A673 (cell line): Measurements from ENCODE around the gene CSGALNACT2. TPM values are rescaled to one million over a fixed set of nuclear protein-coding genes. Genes with fewer than 3 reads are reported as not detected.
"Not testable (repeated sequence)": the region's sequence is repeated elsewhere in the genome, so short reads cannot be mapped to it uniquely, and the experiment has no call there.

Experiments
- BruUV-seq: library from RNA; stranded (reverse); fragments of 400-500 nt; replicated peaks from 2 replicates; lab custom pipeline; 2021; lab: Mats Ljungman, UMichigan
- CTCF ChIA-PET: fragments of 300-600 bp; sonication (Branson Sonifier 250); formaldehyde crosslinking; loops from one replicate; lab custom pipeline; 2022; ENCODE audit warnings: antibody characterized with exemption; lab: Charles Lee
- POLR2A ChIA-PET: fragments of 300-600 bp; sonication (Branson Sonifier 250); formaldehyde crosslinking; loops from one replicate; lab custom pipeline; 2022; ENCODE audit warnings: antibody characterized with exemption; ENCODE audit not compliant: low non-redundant PET; lab: Charles Lee
- DNase-seq: peaks from one replicate; pipeline ENCODE4 v3.0.0-alpha.2; 2015; ENCODE audit warnings: low spot score
- H3K27ac ChIP-seq: fragments of 200-600 bp; sonication (generic); 2 replicates; pipeline ENCODE4 v1.5.1; 2016; ENCODE audit warnings: mixed run types, low read depth, mild to moderate bottlenecking, mixed read lengths, antibody characterized with exemption, low read length; ENCODE audit not compliant: poor library complexity, severe bottlenecking
- H3K27me3 ChIP-seq: fragments of 200-600 bp; sonication (generic); replicated peaks from 2 replicates; pipeline ENCODE4 v1.6.1; 2017; ENCODE audit warnings: mixed run types, low read depth, mild to moderate bottlenecking, mixed read lengths, antibody characterized with exemption, low read length; ENCODE audit not compliant: insufficient read depth, poor library complexity
- H3K36me3 ChIP-seq: fragments of 200-600 bp; sonication (generic); 2 replicates; pipeline ENCODE4 v1.6.1; 2016; ENCODE audit warnings: mixed run types, mild to moderate bottlenecking, mixed read lengths, antibody characterized with exemption, low read length; ENCODE audit not compliant: insufficient read depth, poor library complexity, severe bottlenecking
- H3K4me1 ChIP-seq: fragments of 200-600 bp; sonication (generic); 2 replicates; pipeline ENCODE4 v1.6.1; 2017; ENCODE audit warnings: mixed run types, mild to moderate bottlenecking, mixed read lengths, antibody characterized with exemption, low read length; ENCODE audit not compliant: insufficient read depth, poor library complexity, severe bottlenecking
- H3K4me3 ChIP-seq: fragments of 200-600 bp; sonication (generic); 2 replicates; pipeline ENCODE4 v1.5.1; 2016; ENCODE audit warnings: low read depth, mixed run types, mild to moderate bottlenecking, mixed read lengths, low read length; ENCODE audit not compliant: poor library complexity, severe bottlenecking
- H3K9me3 ChIP-seq: fragments of 200-600 bp; sonication (generic); 2 replicates; pipeline ENCODE4 v1.6.1; 2016; ENCODE audit warnings: mixed run types, low read depth, mild to moderate bottlenecking, mixed read lengths, antibody characterized with exemption, low read length; ENCODE audit not compliant: poor library complexity, severe bottlenecking
- EZH2 ChIP-seq: fragments of 200-600 bp; sonication (generic); IDR thresholded peaks from 2 replicates; pipeline ENCODE4 v1.6.1; 2017; ENCODE audit warnings: borderline replicate concordance, low read depth, mild to moderate bottlenecking, mixed read lengths, antibody characterized with exemption, low read length; ENCODE audit not compliant: poor library complexity, severe bottlenecking
- intact Hi-C: fragments of 100-400 bp; cut with micrococcal nuclease; formaldehyde crosslinking; loops from one replicate; pipeline ENCODE4 v1.10.0; 2022; ENCODE audit not compliant: unreplicated experiment
- total RNA-seq: library from RNA; stranded (reverse); gene quantifications from 2 replicates; pipeline ENCODE4 v1.2.3, GENCODE V29; 2021
- TF ChIP-seq, protein P1 (sequence below): fragments of 300-800, 200-600 bp; sonication (generic); conservative IDR thresholded peaks from 2 replicates; pipeline ENCODE4 v1.5.1; 2017; ENCODE audit warnings: low read depth, mild to moderate bottlenecking, antibody characterized with exemption, low read length, moderate library complexity, mixed read lengths

CSGALNACT2 gene
- total RNA-seq, 1 experiment from 2014 or later: 18.6 TPM

DNA sequence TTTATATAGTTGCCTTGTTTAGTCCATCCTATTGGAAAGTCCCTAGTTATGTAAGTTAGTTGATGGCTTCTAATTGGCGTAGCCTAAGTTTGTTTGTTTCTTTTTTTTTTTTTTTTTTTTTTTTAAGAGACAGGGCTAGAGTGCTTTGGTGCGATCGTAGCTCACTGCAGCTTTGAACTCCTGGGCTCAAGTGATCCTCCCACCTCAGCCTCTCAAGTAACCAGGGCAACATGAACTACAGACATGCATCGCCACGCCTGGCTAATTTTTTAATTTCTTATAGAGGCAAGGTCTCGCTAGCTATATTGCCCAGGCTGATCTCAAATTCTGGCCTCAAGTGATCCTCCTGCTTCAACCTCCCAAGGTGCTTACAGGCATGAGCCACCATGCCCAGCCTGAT lies 7.1 kb downstream of the CSGALNACT2 start:
- peaks cover 3% of the 10 kb centered on the region for H3K9me3 ChIP-seq
- H3K4me3 ChIP-seq: no peak overlapping the region
- DNase-seq: no peak
- H3K36me3 ChIP-seq: no peaks in the 10 kb centered on the region
- POLR2A ChIA-PET: no interaction called here
- intact Hi-C loops: no loop called here
- BruUV-seq: no TSS peak
- no peaks in the 10 kb centered on the region for H3K27me3 ChIP-seq
- CTCF ChIA-PET: no interaction called here
- no peak overlapping the region for H3K27ac ChIP-seq
- no peak for TF ChIP-seq EZH2
- TF ChIP-seq, protein P1, sequence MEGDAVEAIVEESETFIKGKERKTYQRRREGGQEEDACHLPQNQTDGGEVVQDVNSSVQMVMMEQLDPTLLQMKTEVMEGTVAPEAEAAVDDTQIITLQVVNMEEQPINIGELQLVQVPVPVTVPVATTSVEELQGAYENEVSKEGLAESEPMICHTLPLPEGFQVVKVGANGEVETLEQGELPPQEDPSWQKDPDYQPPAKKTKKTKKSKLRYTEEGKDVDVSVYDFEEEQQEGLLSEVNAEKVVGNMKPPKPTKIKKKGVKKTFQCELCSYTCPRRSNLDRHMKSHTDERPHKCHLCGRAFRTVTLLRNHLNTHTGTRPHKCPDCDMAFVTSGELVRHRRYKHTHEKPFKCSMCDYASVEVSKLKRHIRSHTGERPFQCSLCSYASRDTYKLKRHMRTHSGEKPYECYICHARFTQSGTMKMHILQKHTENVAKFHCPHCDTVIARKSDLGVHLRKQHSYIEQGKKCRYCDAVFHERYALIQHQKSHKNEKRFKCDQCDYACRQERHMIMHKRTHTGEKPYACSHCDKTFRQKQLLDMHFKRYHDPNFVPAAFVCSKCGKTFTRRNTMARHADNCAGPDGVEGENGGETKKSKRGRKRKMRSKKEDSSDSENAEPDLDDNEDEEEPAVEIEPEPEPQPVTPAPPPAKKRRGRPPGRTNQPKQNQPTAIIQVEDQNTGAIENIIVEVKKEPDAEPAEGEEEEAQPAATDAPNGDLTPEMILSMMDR: no peak
- peaks cover 3% of the 10 kb centered on the region for H3K4me1 ChIP-seq

DNA sequence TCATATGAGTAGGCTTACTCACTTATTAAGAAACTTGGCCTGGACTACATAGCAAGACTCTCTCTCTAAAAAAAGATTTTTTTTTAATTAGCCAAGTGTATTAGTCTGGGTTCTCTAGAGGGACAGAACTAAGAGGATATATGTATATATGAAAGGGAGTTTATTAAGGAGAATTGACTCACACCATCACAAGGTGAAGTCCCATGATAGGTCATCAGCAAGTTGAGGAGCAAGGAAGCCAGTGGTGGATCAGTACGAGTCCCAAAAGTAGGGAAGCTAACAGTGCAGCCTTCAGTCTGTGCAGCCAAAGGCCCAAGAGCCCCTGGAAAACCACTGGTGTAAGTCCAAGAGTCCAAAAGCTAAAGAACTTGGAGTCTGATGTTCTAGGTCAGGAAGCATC lies 7.7 kb downstream of the CSGALNACT2 start:
- H3K4me1 ChIP-seq, H3K36me3 ChIP-seq, BruUV-seq, POLR2A ChIA-PET, DNase-seq, CTCF ChIA-PET, intact Hi-C loops, H3K27me3 ChIP-seq, H3K9me3 ChIP-seq, H3K4me3 ChIP-seq, H3K27ac ChIP-seq: not testable (repeated sequence)

DNA sequence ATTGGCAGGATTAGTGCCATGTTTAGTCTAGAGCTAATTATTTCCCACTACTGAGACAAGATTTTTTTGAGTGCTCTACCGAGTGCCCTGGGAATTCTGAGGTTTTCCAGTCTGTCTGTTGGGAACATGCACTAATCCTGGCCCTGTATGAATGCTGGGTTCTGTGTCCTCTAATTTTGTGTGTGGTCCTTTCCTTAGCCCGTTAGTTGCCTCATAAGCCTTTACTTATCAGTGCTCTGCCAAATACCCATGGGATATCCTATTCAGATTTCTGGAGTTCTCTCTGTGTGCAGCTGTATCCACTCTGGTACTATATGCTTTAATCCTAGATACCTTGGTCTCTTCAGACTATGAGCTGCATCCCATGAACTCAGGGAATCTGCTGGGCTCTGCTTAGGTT lies 13.1 kb downstream of the CSGALNACT2 start:
- ChIA-PET CTCF (no interaction called here), POLR2A (no interaction called here)
- no peaks in the 10 kb centered on the region for H3K36me3 ChIP-seq
- TF ChIP-seq, protein P1: no peak
- TF ChIP-seq EZH2: no peak
- H3K27ac ChIP-seq: no peak overlapping the region
- H3K9me3 ChIP-seq: peaks cover 3% of the 10 kb centered on the region
- H3K4me1 ChIP-seq: peaks cover 6% of the 10 kb centered on the region
- no peak overlapping the region for H3K4me3 ChIP-seq
- DNase-seq: no peak
- intact Hi-C loops: no loop called here
- no TSS peak for BruUV-seq
- no peaks in the 10 kb centered on the region for H3K27me3 ChIP-seq

DNA sequence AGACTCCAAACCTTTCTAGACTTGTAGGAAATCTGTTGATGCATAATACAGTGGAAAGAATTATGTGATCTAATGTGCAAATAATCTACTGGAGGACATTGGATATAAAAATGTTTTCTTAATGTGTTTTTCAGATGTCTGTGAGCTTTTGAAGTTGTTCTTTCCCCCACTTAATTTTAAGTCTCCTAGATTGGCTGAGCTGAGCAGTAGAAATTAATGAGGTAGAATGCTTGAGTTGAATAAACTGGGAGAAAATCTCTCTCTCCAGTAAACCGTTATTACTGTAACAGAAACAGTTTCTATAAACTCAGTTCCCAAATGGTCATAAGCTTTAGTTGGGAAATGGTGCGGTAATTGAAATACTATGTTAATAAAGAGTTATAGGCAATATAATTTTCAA lies 15.7 kb downstream of the CSGALNACT2 start:
- BruUV-seq: no TSS peak
- no peak overlapping the region for H3K27ac ChIP-seq
- ChIA-PET POLR2A (no interaction called here), CTCF (no interaction called here)
- no peak overlapping the region for H3K4me3 ChIP-seq
- TF ChIP-seq EZH2: no peak
- TF ChIP-seq, protein P1: no peak
- H3K36me3 ChIP-seq: no peaks in the 10 kb centered on the region
- intact Hi-C loops: no loop called here
- peaks cover 6% of the 10 kb centered on the region for H3K4me1 ChIP-seq
- H3K27me3 ChIP-seq: no peaks in the 10 kb centered on the region
- no peak for DNase-seq
- no peaks in the 10 kb centered on the region for H3K9me3 ChIP-seq
